Upper lobe of right lung (tissue), 1 donor: ENCODE data around the gene GCC1. TPM values are rescaled to one million over a fixed set of nuclear protein-coding genes. Genes with fewer than 3 reads are reported as not detected.
A peak's percentile ranks its signal among the peaks of the same experiment; 100 is the strongest.

Experiments used
- ATAC-seq: fragments of 200-7000 bp; cut with Tn5 transposase; one replicate; pipeline ENCODE4 v1.9.1; 2020; ENCODE audit warnings: mild to moderate bottlenecking, moderate library complexity
- DNase-seq: peaks from one replicate; pipeline ENCODE4 v3.0.0-alpha.2; 2020
- H3K27ac ChIP-seq: fragments of 200-600 bp; one replicate; pipeline ENCODE4 v1.8.0; 2022
- H3K27me3 ChIP-seq: fragments of 200-600 bp; one replicate; pipeline ENCODE4 v1.8.0; 2022; ENCODE audit warnings: mild to moderate bottlenecking
- H3K36me3 ChIP-seq: fragments of 200-600 bp; one replicate; pipeline ENCODE4 v1.8.0; 2022
- H3K4me1 ChIP-seq: fragments of 200-600 bp; one replicate; pipeline ENCODE4 v1.8.0; 2022
- H3K4me3 ChIP-seq: fragments of 200-600 bp; one replicate; pipeline ENCODE4 v1.8.0; 2022; ENCODE audit warnings: mild to moderate bottlenecking
- H3K9me3 ChIP-seq: fragments of 200-600 bp; one replicate; pipeline ENCODE4 v1.8.0; 2022
- CTCF ChIP-seq: fragments of 200-600 bp; IDR thresholded peaks from one replicate; pipeline ENCODE4 v1.8.0; 2022; ENCODE audit warnings: antibody characterized with exemption
- intact Hi-C: fragments of 100-400 bp; cut with DNase I; formaldehyde crosslinking; loops from one replicate; pipeline ENCODE4 v1.11.0; 2022
- total RNA-seq: library from RNA; stranded (reverse); fragmentation: NEBNext Ultra II Directional; extraction: Animal tissue kit (Norgen Biotek cat#: 25700); gene quantifications from one replicate; pipeline ENCODE4 v1.2.1, GENCODE V29; 2021
- donor health status: DM: no; HTN: yes; CAD: no; lungs with severe emphysema.

GCC1 gene
- total RNA-seq, 1 donor from 2014 or later = 18.1 TPM

- H3K27me3 ChIP-seq = peaks cover 2% of the 10 kb centered on the region
- H3K4me1 ChIP-seq = no peaks in the 10 kb centered on the region
- no peaks in the 10 kb centered on the region for H3K9me3 ChIP-seq
- intact Hi-C loops = no loop called here
- no peaks in the 10 kb centered on the region for H3K36me3 ChIP-seq
- no peak overlapping the region for H3K4me3 ChIP-seq
- DNase-seq (no peak), ATAC-seq (no peak)
- no peak overlapping the region for H3K27ac ChIP-seq
- no peak for TF ChIP-seq CTCF
These were observed 26.9 kb upstream of the GCC1 start for GRCh38 chr7:127612263-127612662.

GRCh38 chr7:127609297-127609696 lies 23.9 kb upstream of the GCC1 start:
- Histone ChIP-seq H3K4me1 (no peaks in the 10 kb centered on the region), H3K36me3 (no peaks in the 10 kb centered on the region), H3K27ac (no peak overlapping the region), H3K27me3 (no peaks in the 10 kb centered on the region), H3K9me3 (no peaks in the 10 kb centered on the region), H3K4me3 (no peak overlapping the region)
- no peak for TF ChIP-seq CTCF
- DNase-seq (no peak), ATAC-seq (no peak)
- intact Hi-C loops = no loop called here

GRCh38 chr7:127608446-127608845 lies 23.1 kb upstream of the GCC1 start:
- Histone ChIP-seq H3K36me3 (no peaks in the 10 kb centered on the region), H3K27me3 (no peaks in the 10 kb centered on the region), H3K4me3 (no peak overlapping the region), H3K27ac (no peak overlapping the region), H3K4me1 (no peaks in the 10 kb centered on the region), H3K9me3 (no peaks in the 10 kb centered on the region)
- TF ChIP-seq CTCF = no peak
- intact Hi-C loops = no loop called here
- no peak for ATAC-seq
- no peak for DNase-seq

GRCh38 chr7:127600885-127601284 lies 15.5 kb upstream of the GCC1 start:
- H3K4me3 ChIP-seq = no peak overlapping the region
- no peaks in the 10 kb centered on the region for H3K4me1 ChIP-seq
- no peaks in the 10 kb centered on the region for H3K27me3 ChIP-seq
- DNase-seq = no peak
- intact Hi-C loops = no loop called here
- ATAC-seq = no peak
- no peaks in the 10 kb centered on the region for H3K36me3 ChIP-seq
- TF ChIP-seq CTCF = no peak
- H3K9me3 ChIP-seq = no peaks in the 10 kb centered on the region
- no peak overlapping the region for H3K27ac ChIP-seq

- H3K4me3 ChIP-seq = no peak overlapping the region
- H3K4me1 ChIP-seq = no peaks in the 10 kb centered on the region
- ATAC-seq (peak; percentile 17), DNase-seq (no peak)
- no peaks in the 10 kb centered on the region for H3K36me3 ChIP-seq
- H3K27me3 ChIP-seq = no peaks in the 10 kb centered on the region
- H3K27ac ChIP-seq = no peak overlapping the region
- H3K9me3 ChIP-seq = no peaks in the 10 kb centered on the region
- intact Hi-C loops = no loop called here
- TF ChIP-seq CTCF = peak; percentile 27
These were observed 12.9 kb upstream of the GCC1 start for GRCh38 chr7:127598318-127598717.

GRCh38 chr7:127595737-127596136 lies 10.3 kb upstream of the GCC1 start:
- H3K36me3 ChIP-seq = peaks cover 15% of the 10 kb centered on the region
- no peak for DNase-seq
- intact Hi-C loops = no loop called here
- no peak for ATAC-seq
- no peaks in the 10 kb centered on the region for H3K27me3 ChIP-seq
- H3K4me1 ChIP-seq = no peaks in the 10 kb centered on the region
- H3K4me3 ChIP-seq = no peak overlapping the region
- no peak overlapping the region for H3K27ac ChIP-seq
- H3K9me3 ChIP-seq = no peaks in the 10 kb centered on the region
- TF ChIP-seq CTCF = no peak
